ENCODE results near the gene EMILIN3.

- TF ChIP-seq CTCF (IDR thresholded peaks at IDR 0.05; ENCODE audit: extremely low read depth in 1 of 2, insufficient read depth in 1 of 2, low read depth in 1 of 2, low read length in 2 of 2) (no peak), POLR2A (IDR thresholded peaks at IDR 0.05; ENCODE audit: low read depth, low read length) (no peak)
Observed at GRCh38 chr20:41342474-41343464, 23.8 kb downstream of the EMILIN3 start.
